Right atrium auricular region (tissue), 2 donors: Measurements from ENCODE around the gene IGSF9B. TPM values are rescaled to one million over a fixed set of nuclear protein-coding genes. Genes with fewer than 3 reads are reported as not detected.

Experiments used
- DNase-seq: peaks from one replicate; pipeline ENCODE4 v3.0.0-alpha.2; 2019; ENCODE audit warnings: low spot score
- H3K27ac ChIP-seq, 2 donors: fragments of 200-600 bp; sonication (generic); 1 replicate in 1 of 2; 2 replicates in 1 of 2; pipeline ENCODE4 v1.5.1; 2016 to 2019
- H3K27me3 ChIP-seq, 2 donors: fragments of 200-600 bp; sonication (generic); one replicate each; pipeline versions ENCODE4 v1.5.1 to v1.6.0; 2017 to 2019
- H3K36me3 ChIP-seq: fragments of 200-600 bp; sonication (generic); one replicate; pipeline ENCODE4 v1.5.1; 2016
- H3K4me1 ChIP-seq, 2 donors: fragments of 200-600 bp; sonication (generic); one replicate each; pipeline versions ENCODE4 v1.5.1 to v1.6.0; 2017 to 2019
- H3K4me3 ChIP-seq, 2 donors: fragments of 200-600 bp; sonication (generic); 1 replicate in 1 of 2; 2 replicates in 1 of 2; pipeline ENCODE4 v1.5.1; 2017 to 2019; ENCODE audit warnings: mild to moderate bottlenecking in 1 of 2, moderate library complexity in 1 of 2
- H3K9me3 ChIP-seq, 2 donors: fragments of 200-600 bp; sonication (generic); one replicate each; pipeline ENCODE4 v1.5.1; 2019
- total RNA-seq, 2 donors: library from RNA; depleted of rRNA; stranded (reverse); fragments of >200 nt; gene quantifications; one replicate each; pipeline ENCODE4 v1.1.0, GENCODE V29; 2016
- TF ChIP-seq, protein P1 (sequence below), 2 donors: fragments of 200-600 bp; sonication (generic); IDR thresholded peaks; one replicate each; pipeline ENCODE4 v1.5.1; 2019; ENCODE audit warnings: antibody characterized with exemption in 2 of 2

IGSF9B gene
- total RNA-seq, 2 donors from 2014 or later = 17.2 to 32.1 TPM

GRCh38 chr11:133974836-133975487 lies 18.2 kb upstream of the IGSF9B start:
- Histone ChIP-seq H3K4me1 (no peaks in the 10 kb centered on the region), H3K9me3 (no peaks in the 10 kb centered on the region), H3K4me3 (no peak overlapping the region), H3K27ac (no peak overlapping the region), H3K27me3 (no peaks in the 10 kb centered on the region), H3K36me3 (no peaks in the 10 kb centered on the region)
- no peak for DNase-seq
- TF ChIP-seq, protein P1, sequence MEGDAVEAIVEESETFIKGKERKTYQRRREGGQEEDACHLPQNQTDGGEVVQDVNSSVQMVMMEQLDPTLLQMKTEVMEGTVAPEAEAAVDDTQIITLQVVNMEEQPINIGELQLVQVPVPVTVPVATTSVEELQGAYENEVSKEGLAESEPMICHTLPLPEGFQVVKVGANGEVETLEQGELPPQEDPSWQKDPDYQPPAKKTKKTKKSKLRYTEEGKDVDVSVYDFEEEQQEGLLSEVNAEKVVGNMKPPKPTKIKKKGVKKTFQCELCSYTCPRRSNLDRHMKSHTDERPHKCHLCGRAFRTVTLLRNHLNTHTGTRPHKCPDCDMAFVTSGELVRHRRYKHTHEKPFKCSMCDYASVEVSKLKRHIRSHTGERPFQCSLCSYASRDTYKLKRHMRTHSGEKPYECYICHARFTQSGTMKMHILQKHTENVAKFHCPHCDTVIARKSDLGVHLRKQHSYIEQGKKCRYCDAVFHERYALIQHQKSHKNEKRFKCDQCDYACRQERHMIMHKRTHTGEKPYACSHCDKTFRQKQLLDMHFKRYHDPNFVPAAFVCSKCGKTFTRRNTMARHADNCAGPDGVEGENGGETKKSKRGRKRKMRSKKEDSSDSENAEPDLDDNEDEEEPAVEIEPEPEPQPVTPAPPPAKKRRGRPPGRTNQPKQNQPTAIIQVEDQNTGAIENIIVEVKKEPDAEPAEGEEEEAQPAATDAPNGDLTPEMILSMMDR (IDR thresholded peaks at IDR 0.05) = no peak

GRCh38 chr11:133971881-133972280 lies 15.1 kb upstream of the IGSF9B start:
- no peak overlapping the region for H3K4me3 ChIP-seq
- no peaks in the 10 kb centered on the region for H3K36me3 ChIP-seq
- peaks cover 0 to 10% of the 10 kb centered on the region in 2 donors for H3K4me1 ChIP-seq
- no peak overlapping the region for H3K27ac ChIP-seq
- H3K9me3 ChIP-seq = no peaks in the 10 kb centered on the region
- no peak for DNase-seq
- TF ChIP-seq, protein P1 (IDR thresholded peaks at IDR 0.05) = no peak
- H3K27me3 ChIP-seq = no peaks in the 10 kb centered on the region

DNA sequence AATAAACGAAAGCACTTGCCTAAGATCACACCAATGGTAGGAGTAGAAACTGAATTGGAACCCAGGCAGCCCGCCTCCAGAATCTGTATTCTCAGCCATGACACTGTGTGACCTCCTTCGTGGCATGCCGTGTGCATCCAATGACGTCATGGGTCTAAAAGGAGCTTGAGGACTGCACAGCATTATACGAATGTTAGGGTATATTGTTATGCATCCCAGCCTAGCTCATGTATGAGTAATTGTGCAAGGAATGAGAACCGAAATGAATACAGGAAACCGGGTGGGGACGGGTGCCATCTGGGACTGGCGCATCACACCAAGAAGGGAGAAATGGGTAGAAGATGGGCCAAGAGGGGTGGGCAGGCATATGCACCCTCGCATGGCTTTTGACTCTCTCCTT lies 12.3 kb upstream of the IGSF9B start:
- no peaks in the 10 kb centered on the region for H3K36me3 ChIP-seq

GRCh38 chr11:133968300-133968699 lies 11.5 kb upstream of the IGSF9B start:
- Histone ChIP-seq H3K27ac (no peak overlapping the region), H3K4me3 (no peak overlapping the region), H3K4me1 (peaks cover 0 to 10% of the 10 kb centered on the region in 2 donors), H3K36me3 (no peaks in the 10 kb centered on the region), H3K9me3 (no peaks in the 10 kb centered on the region), H3K27me3 (no peaks in the 10 kb centered on the region)
- no peak for DNase-seq
- TF ChIP-seq, protein P1 (IDR thresholded peaks at IDR 0.05) = no peak

More for the DNA sequence above, 12.3 kb upstream of the IGSF9B start:
- no peaks in the 10 kb centered on the region for H3K27me3 ChIP-seq
- TF ChIP-seq, protein P1 (IDR thresholded peaks at IDR 0.05) = no peak
- no peaks in the 10 kb centered on the region for H3K9me3 ChIP-seq
- H3K4me1 ChIP-seq = peaks cover 0 to 10% of the 10 kb centered on the region in 2 donors
- no peak overlapping the region for H3K27ac ChIP-seq
- H3K4me3 ChIP-seq = no peak overlapping the region
- no peak for DNase-seq

DNA sequence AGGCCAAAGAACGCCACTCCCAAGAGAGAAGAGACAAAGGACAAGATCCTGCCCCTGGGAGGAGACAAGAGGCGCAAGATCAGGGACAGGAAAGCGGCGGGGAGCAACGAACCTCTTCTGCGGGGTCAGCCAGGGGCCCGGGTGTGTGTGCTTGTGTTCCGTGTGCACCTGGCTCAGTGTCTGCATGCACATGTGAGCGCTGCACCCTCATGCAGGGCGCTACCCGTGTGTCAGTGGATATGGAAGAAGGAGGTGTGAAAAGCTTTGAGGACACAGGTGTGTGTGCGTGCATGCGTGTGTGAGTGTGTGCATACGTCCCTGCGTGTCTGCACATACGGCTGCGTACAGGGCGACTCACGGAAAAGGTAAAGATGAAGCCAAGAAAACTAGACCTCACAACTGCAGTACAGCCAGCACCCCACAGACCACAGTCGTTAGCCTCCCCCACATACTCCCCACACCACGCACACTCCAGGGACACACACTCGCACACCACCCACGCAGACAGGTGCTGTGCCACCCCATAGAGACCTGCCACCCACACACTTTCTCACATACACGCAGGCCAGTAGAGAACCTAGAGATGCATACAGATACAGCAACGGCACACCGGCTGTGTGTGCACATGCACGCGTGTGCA lies 11.0 kb upstream of the IGSF9B start:
- Histone ChIP-seq H3K27ac (no peak overlapping the region), H3K4me1 (peaks cover 0 to 10% of the 10 kb centered on the region in 2 donors), H3K36me3 (no peaks in the 10 kb centered on the region), H3K4me3 (peak overlapping the region; percentile 6 to 30), H3K9me3 (no peaks in the 10 kb centered on the region), H3K27me3 (no peaks in the 10 kb centered on the region)
- TF ChIP-seq, protein P1 (IDR thresholded peaks at IDR 0.05) = no peak
- no peak for DNase-seq
